Measurements from ENCODE around the gene ACOT7.

GRCh38 chr1:6282577-6283270, 110.8 kb downstream of the ACOT7 start:
- TF ChIP-seq CTCF (IDR thresholded peaks at IDR 0.05): no peak
- no peak for TF ChIP-seq POLR2A (IDR thresholded peaks at IDR 0.05)
